HepG2 (cell line): ENCODE results near the gene SP140L. TPM values are rescaled to one million over a fixed set of nuclear protein-coding genes. Genes with fewer than 3 reads are reported as not detected.
A peak's percentile ranks its signal among the peaks of the same experiment; 100 is the strongest.

Experiments used
- ATF5 ChIP-seq: sonication (generic); formaldehyde crosslinking; IDR thresholded peaks from 2 replicates; pipeline ENCODE4 v1.4.0; 2020; ENCODE audit warnings: mild to moderate bottlenecking, low read depth, missing genetic modification reagents
- ATF7-NPFF ChIP-seq: sonication (generic); formaldehyde crosslinking; IDR thresholded peaks from 2 replicates; pipeline ENCODE4 v1.8.1; 2023; ENCODE audit warnings: mild to moderate bottlenecking, low read depth, missing genetic modification reagents, moderate library complexity
- GATAD2A ChIP-seq: IDR thresholded peaks from 2 replicates; pipeline ENCODE4 v1.6.1; 2016
- GFI1 ChIP-seq: sonication (generic); formaldehyde crosslinking; IDR thresholded peaks from 2 replicates; pipeline ENCODE4 v1.5.0; 2020; ENCODE audit warnings: missing genetic modification reagents, mild to moderate bottlenecking, borderline replicate concordance
- LBX2 ChIP-seq: sonication (generic); formaldehyde crosslinking; IDR thresholded peaks from 2 replicates; pipeline ENCODE4 v1.5.0; 2020; ENCODE audit warnings: missing genetic modification reagents, mild to moderate bottlenecking, borderline replicate concordance
- MATR3 ChIP-seq: sonication (generic); formaldehyde crosslinking; IDR thresholded peaks from 2 replicates; pipeline ENCODE4 v1.4.0; 2020; ENCODE audit warnings: missing genetic modification reagents
- MBNL3 ChIP-seq: fragments of 250-450 bp; sonication (Bioruptor Pico); conservative IDR thresholded peaks from 2 replicates; pipeline ENCODE4 v1.8.0; 2022; ENCODE audit warnings: mild to moderate bottlenecking, inconsistent platforms
- MIXL1 ChIP-seq: IDR thresholded peaks from 2 replicates; pipeline ENCODE4 v1.6.1; 2016
- MTF2 ChIP-seq: sonication (generic); formaldehyde crosslinking; IDR thresholded peaks from 2 replicates; pipeline ENCODE4 v1.5.0; 2020; ENCODE audit warnings: missing genetic modification reagents, borderline replicate concordance
- NFYB ChIP-seq: sonication (generic); formaldehyde crosslinking; IDR thresholded peaks from 2 replicates; pipeline ENCODE4 v1.4.0; 2020; ENCODE audit warnings: missing genetic modification reagents
- PAWR ChIP-seq: sonication (generic); formaldehyde crosslinking; IDR thresholded peaks from 2 replicates; pipeline ENCODE4 v1.4.0; 2020; ENCODE audit warnings: missing genetic modification reagents, mild to moderate bottlenecking, borderline replicate concordance
- REXO4 ChIP-seq: sonication (generic); formaldehyde crosslinking; IDR thresholded peaks from 2 replicates; pipeline ENCODE4 v1.8.0; 2022; ENCODE audit warnings: missing genetic modification reagents, mild to moderate bottlenecking, borderline replicate concordance
- SIX1 ChIP-seq: sonication (generic); formaldehyde crosslinking; IDR thresholded peaks from 2 replicates; pipeline ENCODE4 v1.4.0; 2020; ENCODE audit warnings: missing genetic modification reagents, borderline replicate concordance
- TEAD2 ChIP-seq: sonication (generic); formaldehyde crosslinking; IDR thresholded peaks from 2 replicates; pipeline ENCODE4 v1.9.0; 2021; ENCODE audit warnings: missing genetic modification reagents
- ZHX1 ChIP-seq: sonication (generic); formaldehyde crosslinking; IDR thresholded peaks from 2 replicates; pipeline ENCODE4 v1.8.1; 2022; ENCODE audit warnings: low read depth, mild to moderate bottlenecking, missing genetic modification reagents
- ZMYM4 ChIP-seq: sonication (generic); formaldehyde crosslinking; IDR thresholded peaks from 2 replicates; pipeline ENCODE4 v1.8.1; 2023; ENCODE audit warnings: mild to moderate bottlenecking, missing genetic modification reagents
- ZNF101 ChIP-seq: sonication (generic); formaldehyde crosslinking; IDR thresholded peaks from 2 replicates; pipeline ENCODE4 v1.4.0; 2020; ENCODE audit warnings: mild to moderate bottlenecking, low read depth, missing genetic modification reagents, borderline replicate concordance
- ZNF33B ChIP-seq: sonication (generic); formaldehyde crosslinking; IDR thresholded peaks from 2 replicates; pipeline ENCODE4 v1.5.1; 2020; ENCODE audit warnings: mild to moderate bottlenecking, missing genetic modification reagents
- ZNF569 ChIP-seq: sonication (generic); formaldehyde crosslinking; IDR thresholded peaks from 2 replicates; pipeline ENCODE4 v1.5.0; 2020; ENCODE audit warnings: mild to moderate bottlenecking, missing genetic modification reagents, moderate library complexity, borderline replicate concordance
- ZNF619 ChIP-seq: sonication (generic); formaldehyde crosslinking; IDR thresholded peaks from 2 replicates; pipeline ENCODE4 v1.4.0; 2020; ENCODE audit warnings: mild to moderate bottlenecking, missing genetic modification reagents
- ZNF644 ChIP-seq: IDR thresholded peaks from 2 replicates; pipeline ENCODE4 v1.6.1; 2016; ENCODE audit warnings: low read depth
- ZNF737 ChIP-seq: sonication (generic); formaldehyde crosslinking; IDR thresholded peaks from 2 replicates; pipeline ENCODE4 v1.5.0; 2020; ENCODE audit warnings: missing genetic modification reagents, mild to moderate bottlenecking, borderline replicate concordance
- ZNF749 ChIP-seq: sonication (generic); formaldehyde crosslinking; IDR thresholded peaks from 2 replicates; pipeline ENCODE4 v1.8.0; 2022; ENCODE audit warnings: mild to moderate bottlenecking, missing genetic modification reagents, moderate library complexity, borderline replicate concordance
- ZNF781 ChIP-seq: sonication (generic); formaldehyde crosslinking; IDR thresholded peaks from 2 replicates; pipeline ENCODE4 v1.5.1; 2020; ENCODE audit warnings: borderline replicate concordance, mild to moderate bottlenecking, missing genetic modification reagents; ENCODE audit errors: not compliant biosample characterization
- ZNF83 ChIP-seq: sonication (generic); formaldehyde crosslinking; IDR thresholded peaks from 2 replicates; pipeline ENCODE4 v1.4.0; 2020; ENCODE audit warnings: missing genetic modification reagents, mild to moderate bottlenecking, borderline replicate concordance
- ZSCAN22 ChIP-seq: sonication (generic); formaldehyde crosslinking; IDR thresholded peaks from 2 replicates; pipeline ENCODE4 v1.4.0; 2020; ENCODE audit warnings: mild to moderate bottlenecking, missing genetic modification reagents
- ZXDC ChIP-seq: sonication (generic); formaldehyde crosslinking; IDR thresholded peaks from 2 replicates; pipeline ENCODE4 v1.5.0; 2020; ENCODE audit warnings: mild to moderate bottlenecking, missing genetic modification reagents
- polyA plus RNA-seq, 8 experiments: library from polyadenylated mRNA; depleted of rRNA in 3 of 8; stranded (reverse) in 7 of 8; unstranded in 1 of 8; fragments of >200 nt; fragmentation: Illumina TruSeq in 4 of 8; extraction: Trizol in 4 of 8; gene quantifications; 2 replicates each; pipeline versions ENCODE4 v1.2.1 to v1.2.3, GENCODE V29; 2011 to 2016; ENCODE audit warnings: low read depth in 4 of 8, missing spikeins in 1 of 8, mixed read lengths in 1 of 8; ENCODE audit not compliant: insufficient read depth in 1 of 8
- total RNA-seq, 5 experiments: library from RNA; depleted of rRNA; stranded (reverse); fragments of >200 nt; fragmentation: Illumina TruSeq; extraction: Trizol; gene quantifications; 2 replicates each; pipeline ENCODE4 v1.2.3, GENCODE V29; 2016; ENCODE audit warnings: low read depth in 1 of 5

The SP140L gene
- total and polyA plus RNA-seq, 2 of the 13 experiments (the other 11 are each of a cell fraction or from before 2014, with no cell fraction given), result 10.9 to 17.5 TPM

DNA sequence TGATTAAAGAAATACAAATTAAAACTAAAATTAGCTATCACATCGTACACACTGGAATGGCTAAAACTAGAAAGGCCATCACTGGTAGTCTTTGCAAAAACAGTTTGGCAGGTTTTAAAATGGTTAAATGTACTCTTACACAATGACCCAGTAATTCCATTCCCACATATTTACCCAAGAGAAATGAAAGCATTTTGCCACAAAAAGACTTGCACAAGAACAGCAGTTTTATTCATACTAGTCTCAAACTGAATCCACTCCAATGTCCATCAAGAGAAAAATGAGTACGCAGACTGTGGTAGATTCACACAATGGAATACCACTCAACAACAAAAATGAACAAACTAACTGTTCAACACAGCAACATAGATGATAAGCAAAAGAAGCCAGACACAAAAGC is 29.1 kb downstream of the SP140L start (continued):
- TF ChIP-seq PAWR (CRISPR knock-in tag) (no peak), ZNF569 (no peak), ZNF737 (no peak), ZNF83 (CRISPR knock-in tag) (no peak), ZMYM4 (peak; percentile 21; the same call in 1 of the 2 replicates), MATR3 (CRISPR knock-in tag) (no peak), MIXL1 (CRISPR knock-in tag) (peak; percentile 65), ZNF619 (CRISPR knock-in tag) (no peak), ZNF101 (CRISPR knock-in tag) (no peak), REXO4 (CRISPR knock-in tag) (no peak), ZXDC (CRISPR knock-in tag) (no peak), NFYB (CRISPR knock-in tag) (no peak), ZSCAN22 (no peak), ZNF781 (CRISPR knock-in tag) (no peak), ZNF749 (CRISPR knock-in tag) (no peak), ATF7-NPFF (CRISPR knock-in tag) (no peak), MTF2 (CRISPR knock-in tag) (no peak), GATAD2A (CRISPR knock-in tag) (peak; percentile 92), ZNF33B (CRISPR knock-in tag) (no peak), ATF5 (CRISPR knock-in tag) (no peak), LBX2 (no peak), MBNL3 (CRISPR knock-in tag) (no peak), TEAD2 (CRISPR knock-in tag) (no peak), GFI1 (CRISPR knock-in tag) (no peak), ZHX1 (no peak), ZNF644 (peak; percentile 91), SIX1 (CRISPR knock-in tag) (peak; percentile 53; the same call in 1 of the 2 replicates)
